Smooth muscle cell (in vitro differentiated cells): Measurements from ENCODE around the gene SLC30A1. TPM values are rescaled to one million over a fixed set of nuclear protein-coding genes. Genes with fewer than 3 reads are reported as not detected.

Experiments
- DNase-seq: peaks from one replicate; lab custom pipeline; 2025; ENCODE audit not compliant: unreplicated experiment; lab: John Stamatoyannopoulos, UW
- H2AFZ ChIP-seq: fragments of 200-600 bp; sonication (generic); 2 replicates; pipeline ENCODE4 v1.6.0; 2016; ENCODE audit warnings: antibody characterized with exemption, low read depth, mild to moderate bottlenecking
- H3F3A ChIP-seq: fragments of 200-600 bp; sonication (generic); 2 replicates; pipeline ENCODE4 v1.6.0; 2017; ENCODE audit warnings: antibody characterized with exemption, low read depth
- H3K27ac ChIP-seq: fragments of 200-600 bp; sonication (generic); 2 replicates; pipeline ENCODE4 v1.5.1; 2016; ENCODE audit warnings: low read depth, mild to moderate bottlenecking
- H3K27me3 ChIP-seq: fragments of 200-600 bp; sonication (generic); 2 replicates; pipeline ENCODE4 v1.6.1; 2016; ENCODE audit warnings: low read depth, mild to moderate bottlenecking
- H3K36me3 ChIP-seq: fragments of 200-600 bp; sonication (generic); 2 replicates; pipeline ENCODE4 v1.5.1; 2016; ENCODE audit warnings: low read depth
- H3K4me1 ChIP-seq: fragments of 200-600 bp; sonication (generic); 2 replicates; pipeline ENCODE4 v1.5.1; 2016; ENCODE audit warnings: low read depth
- H3K4me2 ChIP-seq: fragments of 200-600 bp; sonication (generic); 2 replicates; pipeline ENCODE4 v1.6.0; 2016; ENCODE audit warnings: mild to moderate bottlenecking
- H3K4me3 ChIP-seq: fragments of 200-600 bp; sonication (generic); 2 replicates; pipeline ENCODE4 v1.5.1; 2016; ENCODE audit warnings: mild to moderate bottlenecking
- H3K79me2 ChIP-seq: fragments of 200-600 bp; sonication (generic); 2 replicates; pipeline ENCODE4 v1.6.0; 2016; ENCODE audit warnings: low read depth, mild to moderate bottlenecking
- H3K9ac ChIP-seq: fragments of 200-600 bp; sonication (generic); 2 replicates; pipeline ENCODE4 v1.6.0; 2016; ENCODE audit warnings: low read depth
- H3K9me3 ChIP-seq: fragments of 200-600 bp; sonication (generic); replicated peaks from 2 replicates; pipeline ENCODE4 v1.5.1; 2016; ENCODE audit warnings: low read depth
- H4K20me1 ChIP-seq: fragments of 200-600 bp; sonication (generic); 2 replicates; pipeline ENCODE4 v1.6.0; 2016; ENCODE audit warnings: low read depth
- CTCF ChIP-seq: fragments of 200-600 bp; sonication (generic); IDR thresholded peaks from 2 replicates; pipeline ENCODE4 v1.5.1; 2017; ENCODE audit warnings: borderline replicate concordance, mild to moderate bottlenecking, antibody characterized with exemption; ENCODE audit not compliant: insufficient read depth, poor library complexity, severe bottlenecking
- WGBS: methylation state at CpG from one replicate; pipeline ENCODE4 v1.1.7; 2016; ENCODE audit warnings: low lambda C conversion rate; 5-methylcytosine and 5-hydroxymethylcytosine counted together
- polyA plus RNA-seq: library from polyadenylated mRNA; unstranded; fragments of >200 nt; fragmentation: Nextera tagmentation; extraction: Ambion mirVana; gene quantifications from 2 replicates; pipeline ENCODE4 v1.2.1, GENCODE V29; 2016
- total RNA-seq: library from RNA; depleted of rRNA; stranded (reverse); fragments of >200 nt; gene quantifications from 2 replicates; pipeline ENCODE4 v1.2.3, GENCODE V29; 2014

SLC30A1 gene
- total and polyA plus RNA-seq, 2 experiments from 2014 or later = 8.0 to 19.0 TPM

GRCh38 chr1:211581526-211581925 lies 2.6 kb upstream of the SLC30A1 start:
- peak overlapping the region; percentile 67 for H3K27ac ChIP-seq
- peaks cover 21% of the 10 kb centered on the region for H3K4me1 ChIP-seq
- no peaks in the 10 kb centered on the region for H3K27me3 ChIP-seq
- no peak for TF ChIP-seq CTCF
- H3F3A ChIP-seq = peaks cover 7% of the 10 kb centered on the region
- no peaks in the 10 kb centered on the region for H3K36me3 ChIP-seq
- H3K9ac ChIP-seq = no peak overlapping the region
- peak overlapping the region; percentile 60 for H3K4me2 ChIP-seq
- DNase-seq = no peak
- no peak overlapping the region for H3K4me3 ChIP-seq
- peak overlapping the region; percentile 46 for H2AFZ ChIP-seq
- H4K20me1 ChIP-seq = peaks cover 16% of the 10 kb centered on the region
- peaks cover 22% of the 10 kb centered on the region for H3K79me2 ChIP-seq
- WGBS = 40% methylated on average over 3 of the region's 3 CpGs
- no peaks in the 10 kb centered on the region for H3K9me3 ChIP-seq

GRCh38 chr1:211580303-211580687 lies 1.3 kb upstream of the SLC30A1 start:
- TF ChIP-seq CTCF = no peak
- Histone ChIP-seq H3K9ac (no peak overlapping the region), H3K4me2 (no peak overlapping the region)

GRCh38 chr1:211579440-211580302 lies 710 bp upstream of the SLC30A1 start:
- DNase-seq = no peak
- peaks cover 38% of the 10 kb centered on the region for H3K79me2 ChIP-seq
- H3K4me1 ChIP-seq = peaks cover 30% of the 10 kb centered on the region
- H3K4me2 ChIP-seq = peak overlapping the region; percentile 86
- H3K27me3 ChIP-seq = no peaks in the 10 kb centered on the region
- H3K4me3 ChIP-seq = peak overlapping the region; percentile 69
- no peak overlapping the region for H3K27ac ChIP-seq
- H3K36me3 ChIP-seq = no peaks in the 10 kb centered on the region
- peaks cover 7% of the 10 kb centered on the region for H3F3A ChIP-seq
- H3K9me3 ChIP-seq = no peaks in the 10 kb centered on the region
- H2AFZ ChIP-seq = peak overlapping the region; percentile 64
- no peak for TF ChIP-seq CTCF
- peaks cover 29% of the 10 kb centered on the region for H4K20me1 ChIP-seq
- peak overlapping the region; percentile 34 for H3K9ac ChIP-seq
- WGBS = 19% methylated on average over 21 of the region's 46 CpGs

More at GRCh38 chr1:211580303-211580687, 1.3 kb upstream of the SLC30A1 start:
- no peak overlapping the region for H2AFZ ChIP-seq
- no peak for DNase-seq
- no peak overlapping the region for H3K27ac ChIP-seq
- peaks cover 29% of the 10 kb centered on the region for H4K20me1 ChIP-seq
- no peaks in the 10 kb centered on the region for H3K9me3 ChIP-seq
- H3K79me2 ChIP-seq = peaks cover 34% of the 10 kb centered on the region
- H3F3A ChIP-seq = peaks cover 7% of the 10 kb centered on the region
- WGBS = 82% methylated on average over 1 of the region's 1 CpG
- H3K36me3 ChIP-seq = no peaks in the 10 kb centered on the region
- peaks cover 30% of the 10 kb centered on the region for H3K4me1 ChIP-seq
- H3K4me3 ChIP-seq = peak overlapping the region; percentile 69
- H3K27me3 ChIP-seq = no peaks in the 10 kb centered on the region
